ENCODE data around the gene C5orf58. TPM values are rescaled to one million over a fixed set of nuclear protein-coding genes. Genes with fewer than 3 reads are reported as not detected.

Gene C5orf58
- total RNA-seq, 1 donor from 2014 or later, result not detected

GRCh38 chr5:170192829-170193228 lies 40.0 kb upstream of the C5orf58 start:
- no peak for DNase-seq (ENCODE audit: low read depth)
- TF ChIP-seq CTCF (conservative IDR thresholded peaks at IDR 0.05; ENCODE audit: low read depth, low read length), result no peak
- no peak overlapping the region for H3K4me3 ChIP-seq (ENCODE audit: low read depth, low read length)

GRCh38 chr5:170195961-170196360 lies 36.8 kb upstream of the C5orf58 start:
- no peak overlapping the region for H3K4me3 ChIP-seq (ENCODE audit: low read depth, low read length)
- TF ChIP-seq CTCF (conservative IDR thresholded peaks at IDR 0.05; ENCODE audit: low read depth, low read length), result no peak
- no peak for DNase-seq (ENCODE audit: low read depth)

- no peak overlapping the region for H3K4me3 ChIP-seq (ENCODE audit: low read depth, low read length)
- no peak for DNase-seq (ENCODE audit: low read depth)
- no peak for TF ChIP-seq CTCF (conservative IDR thresholded peaks at IDR 0.05; ENCODE audit: low read depth, low read length)
Measured at GRCh38 chr5:170200876-170201275, 31.9 kb upstream of the C5orf58 start.

GRCh38 chr5:170201311-170201710 lies 31.5 kb upstream of the C5orf58 start:
- no peak overlapping the region for H3K4me3 ChIP-seq (ENCODE audit: low read depth, low read length)
- no peak for DNase-seq (ENCODE audit: low read depth)
- no peak for TF ChIP-seq CTCF (conservative IDR thresholded peaks at IDR 0.05; ENCODE audit: low read depth, low read length)

GRCh38 chr5:170202117-170202516 lies 30.7 kb upstream of the C5orf58 start:
- DNase-seq (ENCODE audit: low read depth), result no peak
- no peak for TF ChIP-seq CTCF (conservative IDR thresholded peaks at IDR 0.05; ENCODE audit: low read depth, low read length)

GRCh38 chr5:170204202-170204601 lies 28.6 kb upstream of the C5orf58 start:
- H3K4me3 ChIP-seq (ENCODE audit: low read depth, low read length), result no peak overlapping the region
- TF ChIP-seq CTCF (conservative IDR thresholded peaks at IDR 0.05; ENCODE audit: low read depth, low read length), result no peak
- DNase-seq (ENCODE audit: low read depth), result no peak

More at GRCh38 chr5:170202117-170202516, 30.7 kb upstream of the C5orf58 start:
- no peak overlapping the region for H3K4me3 ChIP-seq (ENCODE audit: low read depth, low read length)

GRCh38 chr5:170206216-170206615 lies 26.6 kb upstream of the C5orf58 start:
- H3K4me3 ChIP-seq (ENCODE audit: low read depth, low read length), result no peak overlapping the region

More at GRCh38 chr5:170206216-170206615, 26.6 kb upstream of the C5orf58 start:
- no peak for TF ChIP-seq CTCF (conservative IDR thresholded peaks at IDR 0.05; ENCODE audit: low read depth, low read length)
- no peak for DNase-seq (ENCODE audit: low read depth)
